RWPE1 (cell line): Measurements from ENCODE around the gene KCND2.

Experiments
- CTCF ChIA-PET: fragments of 350-600 bp; sonication (Branson Sonifier 250); formaldehyde crosslinking; extraction: SDS; loops from one replicate; lab custom pipeline; 2021; lab: Yijun Ruan, JAX
- POLR2A ChIA-PET: fragments of 400-600 bp; formaldehyde crosslinking; extraction: SDS; loops from one replicate; lab custom pipeline; 2020; ENCODE audit warnings: antibody characterized with exemption; ENCODE audit not compliant: low non-redundant PET; lab: Yijun Ruan, JAX
- DNase-seq: peaks from one replicate; pipeline ENCODE4 v3.0.0; 2012; ENCODE audit warnings: low spot score
- H3K27ac ChIP-seq: fragments of 450-650 bp; 2 replicates; pipeline ENCODE4 v1.5.1; 2017
- CTCF ChIP-seq: fragments of 450-650 bp; conservative IDR thresholded peaks from 2 replicates; pipeline ENCODE4 v1.5.1; 2017; ENCODE audit warnings: low read depth, mild to moderate bottlenecking

The KCND2 gene

GRCh38 chr7:120274482-120274881 is 1.5 kb downstream of the KCND2 start:
- no peak for DNase-seq
- no peak overlapping the region for H3K27ac ChIP-seq
- ChIA-PET CTCF (no interaction called here), POLR2A (no interaction called here)
- no peak for TF ChIP-seq CTCF

- no peak overlapping the region for H3K27ac ChIP-seq
- DNase-seq = no peak
- CTCF ChIA-PET = no interaction called here
- TF ChIP-seq CTCF = no peak
- POLR2A ChIA-PET = no interaction called here
Measured at GRCh38 chr7:120274899-120275298, 1.9 kb downstream of the KCND2 start.

GRCh38 chr7:120276720-120277119 is 3.7 kb downstream of the KCND2 start:
- TF ChIP-seq CTCF = no peak
- DNase-seq = no peak
- ChIA-PET CTCF (interaction anchor here (0.6 kb wide), 1 partner anchor 449 kb away, joined by 3 read pairs; no protein-coding TSS in a partner anchor), POLR2A (no interaction called here)
- no peak overlapping the region for H3K27ac ChIP-seq

- no peak overlapping the region for H3K27ac ChIP-seq
- no peak for DNase-seq
- no peak for TF ChIP-seq CTCF
- ChIA-PET POLR2A (no interaction called here), CTCF (no interaction called here)
Measured at GRCh38 chr7:120278773-120279172, 5.8 kb downstream of the KCND2 start.

GRCh38 chr7:120280743-120281142 is 7.8 kb downstream of the KCND2 start:
- ChIA-PET POLR2A (no interaction called here), CTCF (no interaction called here)
- no peak overlapping the region for H3K27ac ChIP-seq
- no peak for TF ChIP-seq CTCF
- DNase-seq = no peak

- TF ChIP-seq CTCF = no peak
- ChIA-PET CTCF (no interaction called here), POLR2A (no interaction called here)
- DNase-seq = no peak
- no peak overlapping the region for H3K27ac ChIP-seq
Measured at GRCh38 chr7:120293027-120293426, 20.1 kb downstream of the KCND2 start.

- no peak overlapping the region for H3K27ac ChIP-seq
- CTCF ChIA-PET = interaction anchor here (0.6 kb wide), 1 partner anchor 438 kb away, joined by 3 read pairs; no protein-coding TSS in a partner anchor
- DNase-seq = no peak
- TF ChIP-seq CTCF = no peak
- POLR2A ChIA-PET = no interaction called here
Measured at GRCh38 chr7:120302190-120302589, 29.2 kb downstream of the KCND2 start.
